Astrocyte (in vitro differentiated cells and primary cell): ENCODE data around the gene METTL22. TPM values are rescaled to one million over a fixed set of nuclear protein-coding genes. Genes with fewer than 3 reads are reported as not detected.
"Not testable (repeated sequence)": the region's sequence is repeated elsewhere in the genome, so short reads cannot be mapped to it uniquely, and the experiment has no call there.

Source experiments
- DNase-seq: peaks from one replicate; pipeline ENCODE4 v3.0.0-alpha.2; 2010; ENCODE audit warnings: low read depth
- FAIRE-seq: peaks from 2 replicates; lab custom pipeline; 2011; peaks lifted over from hg19 to GRCh38; lab: Jason Lieb, UNC
- H2AFZ ChIP-seq: 2 replicates; pipeline ENCODE4 v1.6.0; 2012; ENCODE audit warnings: low read depth, low read length, inconsistent platforms
- H3K27ac ChIP-seq: 2 replicates; pipeline ENCODE4 v1.5.1; 2011; ENCODE audit warnings: low read depth, low read length, inconsistent platforms
- H3K27me3 ChIP-seq: 2 replicates; pipeline ENCODE4 v1.6.0; 2011; ENCODE audit warnings: low read length, inconsistent platforms; ENCODE audit not compliant: insufficient read depth
- H3K36me3 ChIP-seq: 2 replicates; pipeline ENCODE4 v1.5.1; 2011; ENCODE audit warnings: low read length, inconsistent platforms; ENCODE audit not compliant: insufficient read depth
- H3K4me1 ChIP-seq: 2 replicates; pipeline ENCODE4 v1.5.1; 2011; ENCODE audit warnings: low read length, inconsistent platforms; ENCODE audit not compliant: insufficient read depth
- H3K4me2 ChIP-seq: 2 replicates; pipeline ENCODE4 v1.6.0; 2012; ENCODE audit warnings: low read length, inconsistent platforms
- H3K4me3 ChIP-seq: 2 replicates; pipeline ENCODE4 v1.5.1; 2011; ENCODE audit warnings: low read depth, mild to moderate bottlenecking, low read length, inconsistent platforms; ENCODE audit not compliant: insufficient read depth
- H3K79me2 ChIP-seq: 2 replicates; pipeline ENCODE4 v1.6.0; 2012; ENCODE audit warnings: mild to moderate bottlenecking, low read length, inconsistent platforms; ENCODE audit not compliant: insufficient read depth
- H3K9ac ChIP-seq: 2 replicates; pipeline ENCODE4 v1.6.0; 2012; ENCODE audit warnings: mild to moderate bottlenecking, low read length, inconsistent platforms
- H3K9me3 ChIP-seq: 2 replicates; pipeline ENCODE4 v1.5.1; 2012; ENCODE audit warnings: low read depth, mild to moderate bottlenecking, low read length, inconsistent platforms; ENCODE audit not compliant: insufficient read depth
- H4K20me1 ChIP-seq: 2 replicates; pipeline ENCODE4 v1.6.0; 2012; ENCODE audit warnings: low read length, inconsistent platforms; ENCODE audit not compliant: insufficient read depth
- H3K27ac Mint-ChIP-seq: one replicate; pipeline ENCODE4 v1.8.0; 2021; ENCODE audit warnings: mild to moderate bottlenecking, mixed read lengths; ENCODE audit not compliant: unreplicated experiment
- H3K27me3 Mint-ChIP-seq: one replicate; pipeline ENCODE4 v1.8.0; 2021; ENCODE audit warnings: low read depth, mixed read lengths; ENCODE audit not compliant: unreplicated experiment
- H3K36me3 Mint-ChIP-seq: one replicate; pipeline ENCODE4 v1.8.0; 2021; ENCODE audit warnings: low read depth, mixed read lengths; ENCODE audit not compliant: unreplicated experiment
- H3K4me1 Mint-ChIP-seq: one replicate; pipeline ENCODE4 v1.8.0; 2021; ENCODE audit warnings: low read depth, mixed read lengths; ENCODE audit not compliant: unreplicated experiment
- H3K4me3 Mint-ChIP-seq: one replicate; pipeline ENCODE4 v1.8.0; 2021; ENCODE audit warnings: mild to moderate bottlenecking, moderate library complexity, mixed read lengths; ENCODE audit not compliant: unreplicated experiment
- H3K9me3 Mint-ChIP-seq: one replicate; pipeline ENCODE4 v1.8.0; 2021; ENCODE audit warnings: mild to moderate bottlenecking, mixed read lengths; ENCODE audit not compliant: unreplicated experiment
- CTCF ChIP-seq: IDR thresholded peaks from 2 replicates; pipeline ENCODE4 v1.5.1; 2011; ENCODE audit warnings: low read depth, mild to moderate bottlenecking, inconsistent platforms, low read length, moderate library complexity; ENCODE audit not compliant: insufficient read depth
- EZH2 ChIP-seq: IDR thresholded peaks from 2 replicates; pipeline ENCODE4 v1.6.1; 2012; ENCODE audit warnings: mild to moderate bottlenecking, low read length, inconsistent platforms; ENCODE audit not compliant: insufficient read depth
- total RNA-seq: library from RNA; stranded (reverse); gene quantifications from 2 replicates; pipeline ENCODE4 v1.2.1, GENCODE V29; 2021

METTL22 gene
- total RNA-seq, 1 donor from 2014 or later, result 37.7 TPM

GRCh38 chr16:8648877-8649276 lies 27.4 kb downstream of the METTL22 start:
- TF ChIP-seq EZH2 (no peak), CTCF (no peak)
- no peaks in the 10 kb centered on the region for H3K27me3 ChIP-seq
- FAIRE-seq, result no peak
- H3K9me3 ChIP-seq, result no peaks in the 10 kb centered on the region
- no peak overlapping the region for H2AFZ ChIP-seq
- no peak overlapping the region for H3K27ac ChIP-seq
- DNase-seq, result no peak
- peaks cover 20% of the 10 kb centered on the region for H3K36me3 Mint-ChIP-seq
- H3K79me2 ChIP-seq, result no peaks in the 10 kb centered on the region
- H3K27ac Mint-ChIP-seq, result no peak overlapping the region
- no peak overlapping the region for H3K4me3 ChIP-seq
- no peaks in the 10 kb centered on the region for H3K4me1 ChIP-seq
- no peaks in the 10 kb centered on the region for H3K4me1 Mint-ChIP-seq
- peaks cover 15% of the 10 kb centered on the region for H3K36me3 ChIP-seq
- no peaks in the 10 kb centered on the region for H3K9me3 Mint-ChIP-seq
- no peak overlapping the region for H3K4me2 ChIP-seq
- no peaks in the 10 kb centered on the region for H3K27me3 Mint-ChIP-seq
- H4K20me1 ChIP-seq, result no peaks in the 10 kb centered on the region
- H3K9ac ChIP-seq, result no peak overlapping the region
- no peak overlapping the region for H3K4me3 Mint-ChIP-seq

- Mint-ChIP-seq H3K9me3 (peaks cover 2% of the 10 kb centered on the region), H3K27ac (no peak overlapping the region), H3K4me3 (no peak overlapping the region), H3K36me3 (peaks cover 12% of the 10 kb centered on the region), H3K27me3 (no peaks in the 10 kb centered on the region), H3K4me1 (no peaks in the 10 kb centered on the region)
- no peak overlapping the region for H3K4me3 ChIP-seq
- H4K20me1 ChIP-seq, result no peaks in the 10 kb centered on the region
- no peak overlapping the region for H3K4me2 ChIP-seq
- H3K27me3 ChIP-seq, result no peaks in the 10 kb centered on the region
- FAIRE-seq (no peak), DNase-seq (no peak)
- H2AFZ ChIP-seq, result no peak overlapping the region
- no peaks in the 10 kb centered on the region for H3K9me3 ChIP-seq
- TF ChIP-seq EZH2, result no peak
- TF ChIP-seq CTCF, result no peak
- H3K4me1 ChIP-seq, result no peaks in the 10 kb centered on the region
- H3K27ac ChIP-seq, result no peak overlapping the region
- H3K9ac ChIP-seq, result no peak overlapping the region
- H3K79me2 ChIP-seq, result no peaks in the 10 kb centered on the region
- H3K36me3 ChIP-seq, result peaks cover 13% of the 10 kb centered on the region
These were observed 28.5 kb downstream of the METTL22 start for GRCh38 chr16:8649829-8650554.

DNA sequence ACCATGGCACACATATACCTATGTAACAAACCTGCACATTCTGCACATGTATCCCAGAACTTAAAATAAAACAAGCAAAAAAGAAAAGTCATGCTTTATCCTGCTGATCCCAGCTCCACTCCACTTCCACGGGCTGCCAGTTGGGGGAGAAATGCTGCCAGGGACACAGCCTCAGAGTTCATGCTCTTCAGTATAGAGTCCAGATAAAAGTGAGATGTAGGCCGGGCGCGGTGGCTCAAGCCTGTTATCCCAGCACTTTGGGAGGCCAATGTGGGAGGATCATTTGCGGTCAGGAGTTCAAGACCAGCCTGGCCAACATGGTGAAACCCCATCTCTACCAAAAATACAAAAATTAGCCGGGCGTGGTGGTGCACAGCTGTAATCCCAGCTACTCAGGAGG lies 30.5 kb downstream of the METTL22 start:
- H4K20me1 ChIP-seq, H3K27ac ChIP-seq, H3K4me3 Mint-ChIP-seq, FAIRE-seq, H3K36me3 ChIP-seq, H3K9me3 Mint-ChIP-seq, H3K27me3 Mint-ChIP-seq, H2AFZ ChIP-seq, H3K4me1 ChIP-seq, H3K4me2 ChIP-seq, H3K79me2 ChIP-seq, H3K36me3 Mint-ChIP-seq, H3K4me1 Mint-ChIP-seq, H3K27me3 ChIP-seq, H3K27ac Mint-ChIP-seq, H3K9ac ChIP-seq, H3K9me3 ChIP-seq, H3K4me3 ChIP-seq, DNase-seq: not testable (repeated sequence)
- peak; percentile 25 for TF ChIP-seq CTCF
